Hepatocyte (in vitro differentiated cells): ENCODE measurements around the gene ACYP2. TPM values are rescaled to one million over a fixed set of nuclear protein-coding genes. Genes with fewer than 3 reads are reported as not detected.

Experiments used
- DNase-seq: peaks from one replicate; pipeline ENCODE4 v3.0.0-alpha.2; 2016; ENCODE audit warnings: low spot score
- H2AFZ ChIP-seq: fragments of 200-600 bp; sonication (generic); 2 replicates; pipeline ENCODE4 v1.6.0; 2016; ENCODE audit warnings: antibody characterized with exemption, mild to moderate bottlenecking
- H3K27ac ChIP-seq: fragments of 200-600 bp; sonication (generic); 2 replicates; pipeline ENCODE4 v1.5.1; 2016; ENCODE audit warnings: mild to moderate bottlenecking
- H3K27me3 ChIP-seq: fragments of 200-600 bp; sonication (generic); 2 replicates; pipeline ENCODE4 v1.6.1; 2016
- H3K36me3 ChIP-seq: fragments of 200-600 bp; sonication (generic); replicated peaks from 2 replicates; pipeline ENCODE4 v1.5.1; 2016; ENCODE audit warnings: low read depth; ENCODE audit not compliant: insufficient read depth
- H3K4me1 ChIP-seq: fragments of 200-600 bp; sonication (generic); 2 replicates; pipeline ENCODE4 v1.5.1; 2016; ENCODE audit warnings: mild to moderate bottlenecking, moderate library complexity; ENCODE audit not compliant: insufficient read depth
- H3K4me2 ChIP-seq: fragments of 200-600 bp; sonication (generic); 2 replicates; pipeline ENCODE4 v1.6.0; 2016
- H3K4me3 ChIP-seq: fragments of 200-600 bp; sonication (generic); 2 replicates; pipeline ENCODE4 v1.5.1; 2016; ENCODE audit warnings: mild to moderate bottlenecking
- H3K79me2 ChIP-seq: fragments of 200-600 bp; sonication (generic); 2 replicates; pipeline ENCODE4 v1.6.0; 2017; ENCODE audit warnings: mild to moderate bottlenecking
- H3K9me2 ChIP-seq: fragments of 200-600 bp; sonication (generic); replicated peaks from 2 replicates; pipeline ENCODE4 v1.6.0; 2017; ENCODE audit warnings: mild to moderate bottlenecking; ENCODE audit not compliant: insufficient read depth
- H3K9me3 ChIP-seq: fragments of 200-600 bp; sonication (generic); 2 replicates; pipeline ENCODE4 v1.5.1; 2016; ENCODE audit warnings: low read depth, mild to moderate bottlenecking
- H4K20me1 ChIP-seq: fragments of 200-600 bp; sonication (generic); 2 replicates; pipeline ENCODE4 v1.6.0; 2016; ENCODE audit warnings: mild to moderate bottlenecking; ENCODE audit not compliant: insufficient read depth, poor library complexity, severe bottlenecking
- CTCF ChIP-seq: fragments of 200-600 bp; sonication (generic); IDR thresholded peaks from 2 replicates; pipeline ENCODE4 v1.5.1; 2016; ENCODE audit warnings: antibody characterized with exemption, mild to moderate bottlenecking; ENCODE audit not compliant: poor library complexity
- EZH2 ChIP-seq: fragments of 200-600 bp; sonication (generic); IDR thresholded peaks from 2 replicates; pipeline ENCODE4 v1.6.1; 2016; ENCODE audit warnings: antibody characterized with exemption, mild to moderate bottlenecking, borderline replicate concordance
- EZH2phosphoT487 ChIP-seq: fragments of 200-600 bp; sonication (generic); IDR thresholded peaks from one replicate; pipeline ENCODE4 v1.6.1; 2018; ENCODE audit warnings: antibody characterized with exemption, mild to moderate bottlenecking, low read depth, moderate library complexity; ENCODE audit not compliant: unreplicated experiment, severe bottlenecking
- WGBS: methylation state at CpG from one replicate; pipeline ENCODE4 v1.1.6; 2016; ENCODE audit warnings: low lambda C conversion rate; ENCODE audit errors: missing lambda C conversion rate; 5-methylcytosine and 5-hydroxymethylcytosine counted together
- polyA plus RNA-seq: library from polyadenylated mRNA; unstranded; fragments of >200 nt; fragmentation: Nextera tagmentation; extraction: Ambion mirVana; gene quantifications from 2 replicates; pipeline ENCODE4 v1.2.1, GENCODE V29; 2016
- total RNA-seq: library from RNA; depleted of rRNA; stranded (reverse); fragments of >200 nt; gene quantifications from 2 replicates; pipeline ENCODE4 v1.2.3, GENCODE V29; 2014

The ACYP2 gene
- total and polyA plus RNA-seq, 2 experiments from 2014 or later, result 22.5 to 30.9 TPM

- TF ChIP-seq EZH2 (no peak), EZH2phosphoT487 (no peak), CTCF (no peak)
- H3K4me1 ChIP-seq, result no peaks in the 10 kb centered on the region
- 86% methylated on average over 2 of the region's 2 CpGs for WGBS
Observed at GRCh38 chr2:54191361-54192135, 76.1 kb downstream of the ACYP2 start.

GRCh38 chr2:54194761-54195750 lies 79.6 kb downstream of the ACYP2 start:
- no peaks in the 10 kb centered on the region for H3K27me3 ChIP-seq
- no peaks in the 10 kb centered on the region for H4K20me1 ChIP-seq
- no peak for DNase-seq
- no peaks in the 10 kb centered on the region for H3K9me2 ChIP-seq
- H3K79me2 ChIP-seq, result no peaks in the 10 kb centered on the region
- no peak overlapping the region for H3K4me2 ChIP-seq
- no peak overlapping the region for H2AFZ ChIP-seq
- 89% methylated on average over 8 of the region's 8 CpGs for WGBS
- no peak for TF ChIP-seq EZH2
- TF ChIP-seq EZH2phosphoT487, result no peak
- no peak for TF ChIP-seq CTCF
- H3K27ac ChIP-seq, result no peak overlapping the region
- no peaks in the 10 kb centered on the region for H3K36me3 ChIP-seq
- no peaks in the 10 kb centered on the region for H3K9me3 ChIP-seq
- no peaks in the 10 kb centered on the region for H3K4me1 ChIP-seq
- no peak overlapping the region for H3K4me3 ChIP-seq

More at GRCh38 chr2:54191361-54192135, 76.1 kb downstream of the ACYP2 start:
- no peak for DNase-seq
- H3K9me3 ChIP-seq, result no peaks in the 10 kb centered on the region
- no peak overlapping the region for H3K4me2 ChIP-seq
- H3K27me3 ChIP-seq, result no peaks in the 10 kb centered on the region
- no peaks in the 10 kb centered on the region for H3K9me2 ChIP-seq
- no peak overlapping the region for H2AFZ ChIP-seq
- no peak overlapping the region for H3K27ac ChIP-seq
- H3K79me2 ChIP-seq, result no peaks in the 10 kb centered on the region
- no peak overlapping the region for H3K4me3 ChIP-seq
- H4K20me1 ChIP-seq, result no peaks in the 10 kb centered on the region
- no peaks in the 10 kb centered on the region for H3K36me3 ChIP-seq

- Histone ChIP-seq H2AFZ (no peak overlapping the region), H3K27me3 (no peaks in the 10 kb centered on the region), H3K9me2 (no peaks in the 10 kb centered on the region), H3K4me3 (no peak overlapping the region), H3K36me3 (no peaks in the 10 kb centered on the region), H3K27ac (no peak overlapping the region), H3K9me3 (no peaks in the 10 kb centered on the region), H4K20me1 (no peaks in the 10 kb centered on the region), H3K4me2 (no peak overlapping the region), H3K4me1 (no peaks in the 10 kb centered on the region), H3K79me2 (no peaks in the 10 kb centered on the region)
- WGBS, result 93% methylated on average over 5 of the region's 5 CpGs
- TF ChIP-seq CTCF (no peak), EZH2 (no peak), EZH2phosphoT487 (no peak)
- DNase-seq, result no peak
Observed at GRCh38 chr2:54196646-54197045, 81.2 kb downstream of the ACYP2 start.
